HG02884 (cell line): Measurements from ENCODE around the gene TBP.
"Not testable (repeated sequence)": the region's sequence is repeated elsewhere in the genome, so short reads cannot be mapped to it uniquely, and the experiment has no call there.

ENCODE experiments used
- ATAC-seq: cut with Tn5 transposase; IDR thresholded peaks from one replicate; pipeline ENCODE4 v1.9.1; 2021; ENCODE audit warnings: mild to moderate bottlenecking, moderate library complexity; ENCODE audit not compliant: unreplicated experiment

The TBP gene

DNA sequence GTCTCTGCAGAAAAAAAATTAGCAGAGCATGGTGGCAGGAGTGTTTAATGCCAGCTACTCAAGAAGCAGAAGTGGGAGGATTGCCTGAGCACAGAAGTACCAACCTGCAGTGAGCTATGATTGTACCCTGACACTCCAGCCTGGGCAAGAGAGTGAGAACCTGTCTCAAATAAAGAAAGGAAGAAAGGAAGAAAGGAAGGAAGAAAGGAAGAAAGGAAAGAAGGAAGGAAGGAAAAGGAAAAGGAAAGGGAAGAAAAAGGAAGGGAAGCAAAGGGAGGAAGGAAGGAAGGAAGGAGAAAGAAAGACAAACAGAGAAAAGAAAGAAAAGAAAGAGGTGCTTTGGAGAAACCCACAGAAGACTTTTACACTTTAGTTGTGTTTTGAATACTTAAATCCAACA is 43.1 kb downstream of the TBP start:
- no peak for ATAC-seq

DNA sequence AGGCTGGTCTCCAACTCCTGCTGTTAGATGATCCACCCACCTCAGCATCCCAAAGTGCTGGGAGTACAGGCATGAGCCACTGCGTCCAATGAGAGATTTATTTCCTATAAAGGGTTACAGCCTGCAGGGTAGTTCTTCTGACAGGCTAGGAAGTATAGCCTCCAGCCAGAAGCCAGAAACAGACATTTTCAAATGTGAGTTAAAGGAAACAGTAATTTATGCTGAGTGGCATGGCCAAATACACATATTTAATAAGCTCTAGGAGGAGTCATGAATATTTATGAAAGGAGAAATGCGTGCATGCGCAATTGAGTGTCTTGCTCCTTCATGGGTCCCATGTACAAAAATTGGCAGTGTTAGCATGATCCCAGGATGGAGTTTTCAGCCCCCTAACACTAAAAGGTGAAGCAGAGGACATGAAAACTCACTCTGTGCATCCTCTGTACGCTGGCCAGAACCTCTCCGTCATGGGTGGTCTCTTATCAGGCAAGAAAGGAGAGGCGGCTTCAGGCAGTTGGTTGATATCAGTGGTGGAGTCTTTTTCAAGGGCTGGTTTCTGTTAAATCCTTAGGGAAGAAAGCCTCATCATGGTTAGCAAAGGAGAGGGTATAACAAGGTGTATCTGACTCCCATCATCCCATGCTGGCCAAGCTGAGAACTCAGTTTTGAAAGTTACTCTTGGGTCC is 51.5 kb downstream of the TBP start:
- ATAC-seq, result no peak

- not testable (repeated sequence) for ATAC-seq
Observed at GRCh38 chr6:170609225-170609624, 55.1 kb downstream of the TBP start.

- not testable (repeated sequence) for ATAC-seq
Observed at GRCh38 chr6:170612256-170612804, 58.2 kb downstream of the TBP start.

DNA sequence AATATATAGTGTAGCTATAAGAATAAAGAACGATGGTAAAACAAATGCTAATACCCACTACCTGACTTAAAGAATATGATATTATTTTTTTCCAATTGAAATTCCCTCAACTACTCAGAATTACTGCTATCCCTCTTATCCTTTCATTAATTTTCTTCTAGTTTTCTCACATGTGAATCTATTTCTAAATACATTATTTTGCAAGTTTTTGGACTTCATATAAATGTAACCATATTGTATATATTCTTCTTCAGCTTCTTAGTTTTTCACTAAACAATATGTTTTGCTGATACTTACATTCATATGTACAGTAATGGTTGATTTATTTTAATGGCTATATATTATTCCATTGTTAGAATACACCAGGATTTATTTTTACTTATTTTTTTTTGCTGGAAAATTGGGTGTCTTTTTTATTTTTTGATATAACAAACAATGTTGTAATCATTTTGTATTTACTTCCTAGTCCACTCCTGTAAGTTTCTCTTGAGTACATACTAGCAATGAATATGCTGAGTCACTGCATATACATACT is 61.9 kb downstream of the TBP start:
- not testable (repeated sequence) for ATAC-seq
